Activated CD4-positive, alpha-beta T cell treated with anti-CD3 and anti-CD28 coated beads for 48 hours (primary cell): ENCODE measurements around the gene CYTH3.

Experiments used
- DNase-seq: peaks from one replicate; pipeline ENCODE4 v3.0.0-alpha.2; 2020

Gene CYTH3

DNA sequence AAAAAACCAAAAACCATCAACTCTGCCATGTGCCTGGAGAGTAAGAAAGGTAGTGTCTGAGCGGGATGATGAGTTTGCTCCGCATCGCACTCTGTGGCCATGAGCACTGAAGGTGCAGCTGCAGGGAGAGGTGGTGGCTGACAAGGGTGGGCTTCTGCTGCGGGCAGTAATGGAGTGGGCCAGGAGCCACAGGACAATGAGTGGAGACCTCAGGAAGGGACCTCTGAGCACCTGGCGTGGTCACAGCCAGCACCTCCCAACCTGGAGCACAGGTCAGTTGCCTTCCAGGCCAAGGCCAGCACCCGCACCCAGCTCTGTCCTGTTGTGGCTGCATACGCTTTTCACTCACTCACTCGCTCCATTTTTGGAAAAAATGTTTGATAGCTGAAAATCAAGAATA, 125.8 kb downstream of the CYTH3 start:
- no peak for DNase-seq

DNA sequence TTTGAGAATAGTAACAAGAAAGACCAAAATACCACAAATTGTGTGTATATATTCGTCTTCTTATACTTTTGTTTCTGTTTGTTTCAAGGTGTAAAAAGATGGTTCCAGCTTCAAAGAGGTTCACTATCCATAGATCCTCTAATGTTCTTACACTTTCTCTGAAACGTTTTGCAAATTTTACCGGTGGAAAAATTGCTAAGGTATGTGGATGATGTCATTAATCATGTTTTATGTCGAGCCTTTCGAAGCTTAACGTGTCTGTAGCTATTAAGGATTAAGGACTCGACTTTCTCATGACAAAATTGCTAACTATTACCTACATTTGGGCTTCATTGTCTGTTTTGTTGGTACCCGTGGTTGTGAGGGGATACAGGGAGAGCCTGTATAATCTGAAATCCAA, 128.4 kb downstream of the CYTH3 start:
- DNase-seq, result no peak

DNA sequence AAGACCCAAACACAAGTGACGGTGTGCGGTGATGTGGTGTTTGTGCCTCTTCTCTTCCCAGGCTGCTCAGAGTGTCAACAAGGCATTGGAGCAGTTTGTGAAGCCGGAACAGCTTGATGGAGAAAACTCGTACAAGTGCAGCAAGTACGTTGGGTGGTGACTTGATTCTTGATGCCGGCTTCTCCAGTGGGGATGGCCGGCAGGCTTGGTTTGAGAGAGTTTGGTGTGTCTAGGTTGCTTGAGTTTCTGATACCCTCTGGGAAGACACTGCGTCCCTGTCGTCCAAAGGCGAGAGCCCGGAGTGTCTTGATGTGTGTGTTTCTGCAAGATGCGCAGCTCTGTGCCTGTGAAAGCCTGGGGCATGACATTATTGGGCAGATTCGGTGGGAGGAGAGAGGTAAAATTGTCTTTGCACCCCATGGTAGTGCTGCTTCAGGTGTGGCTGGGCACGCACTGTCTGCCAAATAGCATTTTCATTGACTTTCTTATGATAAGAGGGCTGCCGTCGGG, 129.5 kb downstream of the CYTH3 start:
- no peak for DNase-seq

DNA sequence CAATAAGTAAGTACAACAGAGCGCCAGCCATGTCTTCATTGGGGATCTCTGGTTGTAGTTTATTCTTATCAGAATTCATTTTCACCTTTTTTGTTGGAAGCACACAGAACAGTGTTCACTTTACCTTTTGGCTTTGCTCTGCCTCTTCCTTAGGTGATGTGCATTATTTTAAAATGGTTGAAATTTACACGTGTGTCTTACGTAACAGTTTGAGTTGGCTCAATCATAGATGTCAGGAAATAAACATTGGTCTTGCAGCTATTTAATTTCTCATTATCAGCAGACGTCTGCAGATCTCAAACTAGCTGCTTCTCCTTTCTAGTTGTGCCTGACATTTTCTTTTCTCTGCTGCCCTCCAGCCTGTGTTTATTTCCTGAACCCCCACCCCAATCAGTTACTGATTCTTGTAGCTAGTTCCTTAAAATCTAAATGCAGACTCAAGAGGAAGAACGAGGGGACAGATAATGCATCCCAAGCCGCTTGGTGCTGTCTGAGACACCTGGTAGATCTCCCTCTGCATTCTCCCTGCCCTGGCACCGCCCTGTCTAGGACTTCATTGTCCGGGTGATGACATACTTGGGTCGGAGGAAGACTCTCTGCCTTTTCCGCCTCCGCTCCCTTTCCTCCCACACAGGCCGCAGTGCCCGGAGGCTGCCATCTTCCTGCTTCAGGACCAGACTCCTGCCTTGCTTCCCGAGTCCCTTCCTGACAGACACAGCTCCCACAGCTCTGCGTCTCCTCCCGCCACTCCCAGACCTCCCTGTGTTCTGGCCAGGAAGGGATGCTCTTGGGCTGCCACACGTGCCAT, 133.0 kb downstream of the CYTH3 start:
- DNase-seq, result no peak

DNA sequence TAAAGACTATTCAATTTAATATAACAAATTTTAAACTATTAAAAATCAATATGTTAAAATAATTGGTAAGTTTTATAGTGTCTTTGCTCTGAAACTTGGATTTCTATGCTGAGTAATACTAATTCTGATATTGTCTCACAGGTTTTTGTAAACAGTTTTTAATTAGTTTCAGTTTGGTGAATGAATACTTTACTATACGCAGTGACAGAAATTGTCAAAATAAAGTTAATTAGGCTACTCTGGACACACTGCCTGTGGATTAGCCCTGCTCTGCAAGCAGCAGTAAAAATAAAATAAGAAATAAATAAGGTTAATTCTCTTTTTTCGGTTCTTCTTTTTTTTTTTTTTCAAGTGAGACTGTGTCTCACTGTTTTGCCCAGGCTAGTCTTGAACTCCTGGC, 135.9 kb downstream of the CYTH3 start:
- no peak for DNase-seq

DNA sequence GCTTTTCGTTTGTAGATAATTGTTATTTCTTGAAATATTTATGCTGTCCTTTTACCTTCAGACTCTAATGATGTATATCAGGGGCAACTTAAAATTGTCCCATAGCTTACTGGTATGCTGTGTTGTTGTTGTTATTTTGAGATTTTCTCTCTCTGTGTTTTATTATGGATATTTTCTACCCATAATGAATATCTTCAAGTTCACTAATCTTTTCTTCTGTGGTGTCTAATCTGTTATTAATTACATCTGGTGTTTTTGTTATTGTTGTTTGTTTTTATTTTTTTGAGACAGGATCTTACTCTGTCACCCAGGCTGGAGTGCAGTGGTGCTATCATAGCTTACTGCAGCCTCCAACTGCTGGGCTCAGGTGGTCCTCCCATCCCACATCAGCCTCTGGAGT, 139.2 kb downstream of the CYTH3 start:
- no peak for DNase-seq

DNA sequence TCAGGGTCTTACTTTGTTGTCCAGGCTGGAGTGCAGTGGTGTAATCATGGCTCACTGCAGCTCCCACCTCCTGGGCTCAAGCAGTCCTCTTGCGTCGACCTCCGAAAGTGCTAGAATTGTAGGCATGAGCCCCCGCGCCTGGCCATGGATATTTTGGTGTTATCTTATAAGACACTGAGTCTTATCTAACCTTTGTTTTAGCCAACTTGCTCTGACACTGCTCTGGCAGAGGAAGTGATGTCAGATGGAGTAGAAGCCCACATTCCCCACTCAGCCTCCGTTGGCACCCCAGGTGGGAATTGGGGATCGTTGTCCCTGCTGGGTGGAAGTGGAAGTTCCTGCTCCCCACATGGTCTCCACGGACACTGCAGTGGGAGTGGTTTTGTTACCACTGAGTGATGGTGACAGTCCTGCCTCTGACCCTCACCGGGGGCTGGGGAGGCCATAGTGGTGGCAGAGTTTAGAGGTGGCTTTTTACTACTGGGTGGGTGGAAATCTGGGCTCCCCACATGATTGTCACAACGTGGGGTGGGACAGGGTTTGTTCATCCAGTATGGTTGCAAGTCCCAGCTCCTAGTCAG, 142.3 kb downstream of the CYTH3 start:
- no peak for DNase-seq

DNA sequence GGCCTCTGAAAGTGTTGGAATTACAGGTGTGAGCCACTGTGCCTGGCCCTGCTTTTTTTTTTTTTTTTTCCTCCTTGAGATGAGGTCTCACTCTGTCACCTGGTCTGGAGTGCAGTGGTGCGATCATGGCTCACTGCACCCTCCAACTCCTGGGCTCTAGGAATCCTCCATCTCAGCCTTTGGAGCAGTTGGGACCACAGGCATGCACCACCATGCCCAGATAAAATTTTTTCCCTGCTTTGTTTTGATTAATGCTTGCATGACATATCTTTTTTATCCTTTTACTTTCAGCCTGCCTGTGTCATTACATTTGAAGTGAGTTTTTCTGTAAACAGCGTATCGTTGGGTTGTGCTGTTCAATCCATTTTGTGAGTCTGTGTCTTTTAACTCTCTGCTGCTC, 144.2 kb downstream of the CYTH3 start:
- no peak for DNase-seq

DNA sequence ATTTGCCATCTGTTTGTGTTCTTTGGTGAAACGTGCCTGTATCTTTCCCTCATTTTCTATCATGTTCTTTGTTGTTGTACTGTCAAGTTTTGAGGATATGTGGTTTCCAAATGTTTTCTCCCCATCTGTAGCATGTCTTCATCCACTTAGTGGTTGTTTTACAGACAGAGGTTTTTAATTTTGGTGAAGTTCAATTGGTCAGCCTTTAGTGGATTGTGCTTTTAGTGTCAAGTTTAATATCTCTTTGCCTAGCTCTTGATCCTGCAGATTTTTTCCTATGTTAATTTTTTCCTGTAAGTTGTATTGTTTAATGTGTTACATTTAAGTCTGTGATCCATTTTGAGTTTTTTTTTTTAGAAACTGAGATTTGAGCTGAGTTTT, 145.3 kb downstream of the CYTH3 start:
- no peak for DNase-seq

DNA sequence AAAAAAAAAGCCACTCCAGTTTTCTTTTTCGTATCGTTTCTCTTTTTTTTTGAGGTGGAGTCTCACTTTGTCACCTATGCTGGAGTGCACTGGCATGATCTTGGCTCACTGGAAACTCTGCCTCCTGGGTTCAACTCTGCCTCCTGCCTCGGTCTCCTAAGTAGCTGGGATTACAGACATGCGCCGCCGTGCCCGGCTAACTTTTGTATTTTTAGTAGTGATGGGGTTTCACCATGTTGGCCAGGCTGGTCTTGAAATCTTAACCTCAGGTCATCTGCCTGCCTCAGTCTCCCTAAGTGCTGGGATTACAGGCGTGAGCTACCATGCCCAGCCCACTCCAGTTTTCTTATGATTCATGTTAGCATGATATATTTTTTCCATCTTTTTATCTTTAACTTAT, 148.6 kb downstream of the CYTH3 start:
- DNase-seq, result no peak

DNA sequence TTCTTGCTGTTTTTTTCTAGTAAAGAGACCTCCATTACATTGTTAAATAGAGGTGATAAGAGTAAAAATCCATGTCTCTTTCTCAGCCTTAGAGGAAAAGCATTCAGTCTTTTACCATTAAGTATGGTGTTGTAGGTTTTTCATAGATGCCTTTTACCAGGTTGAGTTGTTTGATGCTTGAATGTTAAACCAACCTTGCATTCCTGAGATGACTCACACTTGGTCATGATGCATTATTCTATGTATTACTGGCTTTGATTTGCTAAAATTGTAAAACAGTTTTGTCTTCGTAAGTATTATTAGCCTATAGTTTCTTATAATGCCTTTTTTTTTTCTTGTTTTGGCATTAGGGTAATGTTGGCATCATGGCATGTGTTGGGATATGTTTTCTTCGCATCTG, 151.3 kb downstream of the CYTH3 start:
- no peak for DNase-seq

DNA sequence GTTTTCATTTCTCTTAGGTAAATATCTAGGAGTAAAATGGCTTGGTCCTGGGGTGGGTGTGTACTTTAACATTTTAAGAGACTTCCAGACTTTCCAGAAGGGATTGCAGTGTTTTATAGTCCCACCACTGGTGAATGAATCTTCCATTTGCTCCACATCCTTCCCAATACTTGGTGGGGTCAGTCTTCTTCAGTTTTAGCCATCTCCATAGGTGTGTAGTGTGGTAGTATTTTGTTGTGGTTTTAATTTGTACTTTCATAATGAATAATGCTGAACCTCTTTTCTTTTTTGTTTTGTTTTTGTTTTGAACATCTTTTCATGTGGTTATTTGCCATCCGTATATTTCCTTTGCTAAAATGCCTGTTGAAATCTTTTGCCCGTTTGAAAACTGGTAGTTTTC, 154.9 kb downstream of the CYTH3 start:
- DNase-seq, result no peak

DNA sequence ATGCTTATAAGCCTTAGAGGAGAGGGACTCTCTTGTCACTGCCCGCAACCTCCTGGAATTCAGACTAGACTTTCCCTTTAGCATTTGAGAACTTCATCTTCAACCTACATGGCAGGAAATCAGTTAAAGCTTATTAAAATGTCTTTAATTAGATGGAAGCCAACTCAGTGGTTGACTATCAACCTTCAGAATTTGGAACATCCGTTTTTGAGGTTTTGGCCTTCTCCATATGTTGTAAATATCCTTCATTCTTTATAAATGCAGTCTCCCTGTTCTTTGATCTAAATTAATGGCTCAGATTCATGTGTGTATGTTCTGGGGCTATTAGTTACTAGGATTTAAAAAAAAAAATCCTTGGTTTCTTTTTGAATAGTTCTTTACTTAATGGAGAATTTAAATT, 156.2 kb downstream of the CYTH3 start:
- DNase-seq, result no peak
